ENCODE results near the gene RASAL1.

Gene RASAL1

GRCh38 chr12:113055594-113056380 lies 79.8 kb downstream of the RASAL1 start:
- no peak for DNase-seq

DNA sequence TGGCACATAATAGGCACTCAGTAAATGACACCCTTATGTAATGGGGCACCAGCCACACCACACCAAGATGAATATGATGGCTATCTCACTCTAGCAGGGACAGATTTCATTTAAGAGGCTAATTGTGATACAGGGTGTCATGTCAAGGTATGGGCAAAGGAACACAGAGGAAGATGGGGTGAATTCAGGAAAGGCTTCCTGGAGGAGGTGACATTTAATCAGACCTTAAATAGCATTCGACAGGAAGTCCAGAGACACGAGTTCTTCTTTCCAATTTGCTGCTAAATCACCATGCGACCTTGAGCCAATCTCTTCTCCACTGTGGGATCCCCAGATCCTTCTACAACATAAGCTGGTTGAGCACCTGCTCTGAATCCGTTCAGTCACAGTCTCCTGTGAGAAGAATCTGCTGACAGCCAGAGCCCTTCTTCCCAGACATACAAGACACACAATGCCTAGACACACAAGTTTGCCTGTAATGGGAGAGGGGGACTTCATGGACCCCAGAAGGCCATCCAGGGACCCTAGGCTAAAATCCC lies 80.5 kb downstream of the RASAL1 start:
- DNase-seq = no peak

- DNase-seq = no peak
These were observed 83.2 kb downstream of the RASAL1 start for GRCh38 chr12:113052326-113052725.

- no peak for DNase-seq
These were observed 83.8 kb downstream of the RASAL1 start for GRCh38 chr12:113051759-113052158.

- no peak for DNase-seq
These were observed 84.8 kb downstream of the RASAL1 start for GRCh38 chr12:113050795-113051194.

DNA sequence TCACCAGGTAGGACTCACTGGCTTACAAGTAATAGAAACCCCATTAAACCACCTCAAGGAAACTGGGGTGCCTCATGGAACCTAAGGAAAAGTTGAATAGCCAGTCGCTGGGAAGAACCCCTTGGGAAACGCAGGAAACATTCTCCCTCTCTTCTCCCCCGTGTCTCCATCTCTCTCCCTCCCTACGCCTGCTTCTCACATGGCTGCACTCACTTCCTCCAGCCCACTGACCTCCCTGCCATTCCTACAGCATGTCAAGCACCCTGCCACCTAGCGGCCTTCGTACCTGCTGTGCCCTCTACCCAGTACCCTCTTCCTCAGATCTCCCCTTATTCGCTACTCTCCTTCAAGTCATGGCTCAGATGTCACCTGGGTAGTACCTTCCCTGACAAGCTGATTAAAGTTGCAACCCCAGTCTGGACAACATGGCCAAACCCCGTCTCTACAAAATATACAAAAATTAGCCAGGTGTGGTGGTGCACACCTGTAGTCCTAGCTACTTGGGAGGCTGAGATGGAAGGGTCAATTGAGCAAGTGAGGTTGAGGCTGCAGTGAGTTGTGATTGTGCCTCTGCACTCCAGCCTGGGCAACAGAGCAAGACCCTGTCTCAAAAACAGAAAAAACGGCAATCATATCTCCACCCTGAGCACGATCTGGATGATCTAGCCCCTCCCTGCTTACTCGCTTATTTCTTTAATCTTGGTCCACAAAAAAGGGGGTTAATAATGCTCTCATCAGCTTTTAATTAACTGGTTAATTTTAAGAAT lies 85.4 kb downstream of the RASAL1 start:
- DNase-seq = no peak
